Activated CD8-positive, alpha-beta T cell treated with anti-CD3 and anti-CD28 coated beads for 36 hours (primary cell): Measurements from ENCODE around the gene CFAP20DC. TPM values are rescaled to one million over a fixed set of nuclear protein-coding genes. Genes with fewer than 3 reads are reported as not detected.
"Not testable (repeated sequence)": the region's sequence is repeated elsewhere in the genome, so short reads cannot be mapped to it uniquely, and the experiment has no call there.

Source experiments
- ATAC-seq: fragments of 200-7000 bp; cut with Tn5 transposase; one replicate; pipeline ENCODE4 v1.10.0; 2021; ENCODE audit warnings: mild to moderate bottlenecking, moderate library complexity
- CTCF ChIA-PET: fragments of 350-600 bp; sonication (Branson Sonifier 250); formaldehyde crosslinking; loops from one replicate; lab custom pipeline; 2021; ENCODE audit warnings: antibody characterized with exemption; lab: Charles Lee
- POLR2A ChIA-PET: fragments of 350-600 bp; sonication (Branson Sonifier 250); formaldehyde crosslinking; loops from one replicate; lab custom pipeline; 2021; ENCODE audit warnings: antibody characterized with exemption; lab: Charles Lee
- DNase-seq: peaks from one replicate; pipeline ENCODE4 v3.0.0-alpha.2; 2020
- H3K27ac Mint-ChIP-seq: one replicate; pipeline ENCODE4 v1.8.0; 2021; ENCODE audit warnings: mild to moderate bottlenecking, mixed read lengths
- H3K27me3 Mint-ChIP-seq: one replicate; pipeline ENCODE4 v1.8.0; 2021; ENCODE audit warnings: mixed read lengths
- H3K36me3 Mint-ChIP-seq: one replicate; pipeline ENCODE4 v1.8.0; 2021; ENCODE audit warnings: low read depth, mixed read lengths
- H3K4me1 Mint-ChIP-seq: one replicate; pipeline ENCODE4 v1.8.0; 2021; ENCODE audit warnings: low read depth, mixed read lengths
- H3K4me3 Mint-ChIP-seq: one replicate; pipeline ENCODE4 v1.8.0; 2021; ENCODE audit warnings: mild to moderate bottlenecking, moderate library complexity, mixed read lengths
- H3K9me3 Mint-ChIP-seq: one replicate; pipeline ENCODE4 v1.8.0; 2021; ENCODE audit warnings: mixed read lengths
- intact Hi-C: fragments of 100-400 bp; cut with micrococcal nuclease; formaldehyde crosslinking; loops from one replicate; pipeline ENCODE4 v1.10.0; 2022
- total RNA-seq, 2 experiments: library from RNA; stranded (reverse); gene quantifications; one replicate each; pipeline ENCODE4 v1.2.3, GENCODE V29; 2021
- TF ChIP-seq, protein P1 (sequence below): fragments of 200-600 bp; IDR thresholded peaks from one replicate; pipeline ENCODE4 v1.8.0; 2022; ENCODE audit warnings: antibody characterized with exemption, mild to moderate bottlenecking

The CFAP20DC gene
- total RNA-seq, 2 experiments from 2014 or later, result 1.4 to 1.5 TPM

DNA sequence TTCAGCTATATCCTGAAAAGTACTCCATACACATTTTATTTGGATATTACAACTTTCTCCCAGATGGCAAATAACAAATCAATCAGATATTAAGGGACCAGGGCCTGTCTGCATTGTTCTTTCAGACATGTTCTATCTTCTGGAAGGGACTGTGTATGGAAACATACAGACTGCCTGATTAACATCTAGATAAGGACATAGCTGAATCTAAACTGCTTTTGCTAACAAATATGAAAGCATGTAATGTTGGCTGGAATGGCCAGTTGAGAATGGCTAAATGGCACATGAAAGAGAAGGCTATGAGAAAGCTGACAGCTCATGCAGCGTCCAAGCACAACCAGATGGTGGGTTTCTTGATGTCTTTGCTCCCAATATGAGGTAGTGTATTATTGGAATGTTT is 149.4 kb downstream of the CFAP20DC start:
- no peaks in the 10 kb centered on the region for H3K36me3 Mint-ChIP-seq
- no peak overlapping the region for H3K27ac Mint-ChIP-seq
- CTCF ChIA-PET, result no interaction called here
- intact Hi-C loops, result no loop called here
- TF ChIP-seq, protein P1, sequence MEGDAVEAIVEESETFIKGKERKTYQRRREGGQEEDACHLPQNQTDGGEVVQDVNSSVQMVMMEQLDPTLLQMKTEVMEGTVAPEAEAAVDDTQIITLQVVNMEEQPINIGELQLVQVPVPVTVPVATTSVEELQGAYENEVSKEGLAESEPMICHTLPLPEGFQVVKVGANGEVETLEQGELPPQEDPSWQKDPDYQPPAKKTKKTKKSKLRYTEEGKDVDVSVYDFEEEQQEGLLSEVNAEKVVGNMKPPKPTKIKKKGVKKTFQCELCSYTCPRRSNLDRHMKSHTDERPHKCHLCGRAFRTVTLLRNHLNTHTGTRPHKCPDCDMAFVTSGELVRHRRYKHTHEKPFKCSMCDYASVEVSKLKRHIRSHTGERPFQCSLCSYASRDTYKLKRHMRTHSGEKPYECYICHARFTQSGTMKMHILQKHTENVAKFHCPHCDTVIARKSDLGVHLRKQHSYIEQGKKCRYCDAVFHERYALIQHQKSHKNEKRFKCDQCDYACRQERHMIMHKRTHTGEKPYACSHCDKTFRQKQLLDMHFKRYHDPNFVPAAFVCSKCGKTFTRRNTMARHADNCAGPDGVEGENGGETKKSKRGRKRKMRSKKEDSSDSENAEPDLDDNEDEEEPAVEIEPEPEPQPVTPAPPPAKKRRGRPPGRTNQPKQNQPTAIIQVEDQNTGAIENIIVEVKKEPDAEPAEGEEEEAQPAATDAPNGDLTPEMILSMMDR, result no peak
- POLR2A ChIA-PET, result no interaction called here
- peaks cover 15% of the 10 kb centered on the region for H3K9me3 Mint-ChIP-seq
- peaks cover 21% of the 10 kb centered on the region for H3K4me1 Mint-ChIP-seq
- no peak overlapping the region for H3K4me3 Mint-ChIP-seq
- ATAC-seq (no peak), DNase-seq (no peak)
- peaks cover 7% of the 10 kb centered on the region for H3K27me3 Mint-ChIP-seq

DNA sequence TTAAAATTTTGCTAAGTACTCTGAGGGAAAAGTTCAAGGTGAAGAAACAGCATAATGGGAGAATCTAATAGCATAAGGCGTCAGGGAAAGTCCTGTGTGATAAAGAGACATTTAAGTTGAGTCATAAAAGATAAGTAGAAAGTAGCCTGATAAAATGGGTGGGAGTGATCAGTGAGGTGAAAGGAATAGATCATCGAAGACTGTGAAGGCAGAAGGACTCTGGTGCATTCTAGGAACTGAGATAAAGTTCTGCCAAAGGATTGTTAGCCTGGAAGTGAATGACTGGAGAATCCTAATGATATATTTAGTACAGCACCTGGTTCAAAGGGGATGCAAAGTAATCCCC is 149.9 kb downstream of the CFAP20DC start:
- POLR2A ChIA-PET, result no interaction called here
- Mint-ChIP-seq H3K9me3 (peaks cover 18% of the 10 kb centered on the region), H3K4me3 (no peak overlapping the region), H3K27ac (no peak overlapping the region), H3K27me3 (peaks cover 9% of the 10 kb centered on the region), H3K36me3 (no peaks in the 10 kb centered on the region), H3K4me1 (peaks cover 21% of the 10 kb centered on the region)
- intact Hi-C loops, result no loop called here
- TF ChIP-seq, protein P1, result no peak
- CTCF ChIA-PET, result no interaction called here
- DNase-seq (no peak), ATAC-seq (peak; percentile 48)

GRCh38 chr3:58899159-58899952 is 150.5 kb downstream of the CFAP20DC start:
- TF ChIP-seq, protein P1, result no peak
- ChIA-PET CTCF (no interaction called here), POLR2A (no interaction called here)
- Mint-ChIP-seq H3K4me3 (no peak overlapping the region), H3K27me3 (peaks cover 9% of the 10 kb centered on the region), H3K9me3 (peaks cover 18% of the 10 kb centered on the region), H3K36me3 (no peaks in the 10 kb centered on the region), H3K4me1 (peaks cover 21% of the 10 kb centered on the region), H3K27ac (no peak overlapping the region)
- DNase-seq, result peak; percentile 84
- intact Hi-C loops, result no loop called here
- ATAC-seq, result peak; percentile 92

- peaks cover 9% of the 10 kb centered on the region for H3K27me3 Mint-ChIP-seq
- DNase-seq, result no peak
- POLR2A ChIA-PET, result no interaction called here
These were observed 151.3 kb downstream of the CFAP20DC start for GRCh38 chr3:58898513-58898912.

GRCh38 chr3:58897646-58898045 is 152.2 kb downstream of the CFAP20DC start:
- no peak overlapping the region for H3K4me3 Mint-ChIP-seq

More at GRCh38 chr3:58898513-58898912, 151.3 kb downstream of the CFAP20DC start:
- intact Hi-C loops, result no loop called here
- Mint-ChIP-seq H3K9me3 (peaks cover 15% of the 10 kb centered on the region), H3K36me3 (no peaks in the 10 kb centered on the region), H3K27ac (no peak overlapping the region), H3K4me1 (peaks cover 21% of the 10 kb centered on the region), H3K4me3 (no peak overlapping the region)
- CTCF ChIA-PET, result no interaction called here
- no peak for ATAC-seq
- TF ChIP-seq, protein P1, result no peak

DNA sequence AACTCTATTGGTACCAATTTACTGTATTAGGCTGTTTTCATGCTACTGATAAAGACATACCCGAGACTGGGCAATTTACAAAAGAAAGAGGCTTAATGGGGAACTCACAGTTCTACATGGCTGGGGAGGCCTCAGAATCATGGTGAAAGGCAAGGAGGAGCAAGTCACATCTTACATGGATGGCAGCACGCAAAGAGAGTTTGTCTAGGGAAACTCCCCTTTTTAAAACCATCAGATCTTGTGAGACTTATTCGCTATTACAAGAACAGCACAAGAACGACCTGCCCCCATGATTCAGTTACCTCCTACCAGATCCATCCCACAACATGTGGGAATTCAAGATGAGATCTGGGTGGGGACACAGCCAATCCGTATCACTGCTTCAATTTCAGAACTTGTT is 154.1 kb downstream of the CFAP20DC start:
- H3K4me3 Mint-ChIP-seq, intact Hi-C loops, CTCF ChIA-PET: not testable (repeated sequence)

More at GRCh38 chr3:58897646-58898045, 152.2 kb downstream of the CFAP20DC start:
- Mint-ChIP-seq H3K4me1 (peaks cover 21% of the 10 kb centered on the region), H3K27ac (no peak overlapping the region), H3K36me3 (no peaks in the 10 kb centered on the region), H3K9me3 (peaks cover 11% of the 10 kb centered on the region), H3K27me3 (peaks cover 7% of the 10 kb centered on the region)
- DNase-seq (no peak), ATAC-seq (no peak)
- TF ChIP-seq, protein P1, result no peak
- CTCF ChIA-PET, result no interaction called here
- intact Hi-C loops, result no loop called here
- POLR2A ChIA-PET, result no interaction called here

GRCh38 chr3:58892526-58892925 is 157.3 kb downstream of the CFAP20DC start:
- POLR2A ChIA-PET, H3K36me3 Mint-ChIP-seq, intact Hi-C loops, H3K4me1 Mint-ChIP-seq, ATAC-seq, H3K27me3 Mint-ChIP-seq, H3K27ac Mint-ChIP-seq, H3K4me3 Mint-ChIP-seq, CTCF ChIA-PET, DNase-seq: not testable (repeated sequence)
- peaks cover 12% of the 10 kb centered on the region for H3K9me3 Mint-ChIP-seq

More for the DNA sequence above, 154.1 kb downstream of the CFAP20DC start:
- Mint-ChIP-seq H3K9me3 (peaks cover 12% of the 10 kb centered on the region), H3K4me1 (peaks cover 21% of the 10 kb centered on the region)
- DNase-seq, ATAC-seq, H3K27me3 Mint-ChIP-seq, H3K27ac Mint-ChIP-seq, H3K36me3 Mint-ChIP-seq, POLR2A ChIA-PET: not testable (repeated sequence)
